ENCODE measurements around the gene GJB3.

- TF ChIP-seq EZH2 (IDR thresholded peaks at IDR 0.05) (no peak), POLR2AphosphoS5 (IDR thresholded peaks at IDR 0.05; ENCODE audit: borderline replicate concordance, low read depth, low read length) (no peak)
Observed at GRCh38 chr1:34831721-34832246, 50.8 kb downstream of the GJB3 start.

All from SK-N-MC (cell line).